Hepatocyte (in vitro differentiated cells): ENCODE measurements around the gene CXorf58.

Source experiments
- EZH2phosphoT487 ChIP-seq: fragments of 200-600 bp; sonication (generic); IDR thresholded peaks from one replicate; pipeline ENCODE4 v1.6.1; 2018; ENCODE audit warnings: antibody characterized with exemption, mild to moderate bottlenecking, low read depth, moderate library complexity; ENCODE audit not compliant: unreplicated experiment, severe bottlenecking
- TF ChIP-seq, protein P1 (sequence below): fragments of 200-600 bp; sonication (generic); IDR thresholded peaks from 2 replicates; pipeline ENCODE4 v1.5.1; 2016; ENCODE audit warnings: antibody characterized with exemption, mild to moderate bottlenecking; ENCODE audit not compliant: poor library complexity

DNA sequence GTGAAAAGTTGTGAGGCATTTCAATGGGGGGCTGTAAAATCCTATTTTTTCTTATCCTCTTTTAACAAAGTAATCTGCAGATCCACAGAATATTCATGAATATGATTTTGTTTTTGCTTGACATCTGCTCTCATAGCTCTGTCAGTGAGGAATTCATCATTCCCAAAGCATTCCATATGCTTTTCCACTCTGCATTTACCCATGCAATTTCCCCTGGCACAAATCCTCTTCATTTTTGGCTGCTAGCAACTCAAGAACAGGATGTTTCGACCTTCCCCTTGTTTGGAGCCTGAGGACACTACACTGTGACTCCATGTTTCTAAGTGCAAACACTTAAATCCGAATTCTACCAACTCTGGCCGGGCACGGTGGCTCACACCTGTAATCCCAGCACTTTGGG is 70.7 kb downstream of the CXorf58 start:
- no peak for TF ChIP-seq EZH2phosphoT487
- TF ChIP-seq, protein P1, sequence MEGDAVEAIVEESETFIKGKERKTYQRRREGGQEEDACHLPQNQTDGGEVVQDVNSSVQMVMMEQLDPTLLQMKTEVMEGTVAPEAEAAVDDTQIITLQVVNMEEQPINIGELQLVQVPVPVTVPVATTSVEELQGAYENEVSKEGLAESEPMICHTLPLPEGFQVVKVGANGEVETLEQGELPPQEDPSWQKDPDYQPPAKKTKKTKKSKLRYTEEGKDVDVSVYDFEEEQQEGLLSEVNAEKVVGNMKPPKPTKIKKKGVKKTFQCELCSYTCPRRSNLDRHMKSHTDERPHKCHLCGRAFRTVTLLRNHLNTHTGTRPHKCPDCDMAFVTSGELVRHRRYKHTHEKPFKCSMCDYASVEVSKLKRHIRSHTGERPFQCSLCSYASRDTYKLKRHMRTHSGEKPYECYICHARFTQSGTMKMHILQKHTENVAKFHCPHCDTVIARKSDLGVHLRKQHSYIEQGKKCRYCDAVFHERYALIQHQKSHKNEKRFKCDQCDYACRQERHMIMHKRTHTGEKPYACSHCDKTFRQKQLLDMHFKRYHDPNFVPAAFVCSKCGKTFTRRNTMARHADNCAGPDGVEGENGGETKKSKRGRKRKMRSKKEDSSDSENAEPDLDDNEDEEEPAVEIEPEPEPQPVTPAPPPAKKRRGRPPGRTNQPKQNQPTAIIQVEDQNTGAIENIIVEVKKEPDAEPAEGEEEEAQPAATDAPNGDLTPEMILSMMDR = no peak
